HG03064 (cell line): ENCODE measurements around the gene SAP25.
"Not testable (repeated sequence)": the region's sequence is repeated elsewhere in the genome, so short reads cannot be mapped to it uniquely, and the experiment has no call there.

Experiments used
- ATAC-seq: cut with Tn5 transposase; IDR thresholded peaks from one replicate; pipeline ENCODE4 v1.9.1; 2021; ENCODE audit warnings: low read depth; ENCODE audit not compliant: unreplicated experiment

Gene SAP25

GRCh38 chr7:100563100-100563564 lies 10.6 kb downstream of the SAP25 start:
- ATAC-seq, result no peak

- no peak for ATAC-seq
These were observed 11.3 kb downstream of the SAP25 start for GRCh38 chr7:100562195-100563099.

- no peak for ATAC-seq
These were observed 12.1 kb downstream of the SAP25 start for GRCh38 chr7:100561491-100562194.

- no peak for ATAC-seq
These were observed 14.6 kb downstream of the SAP25 start for GRCh38 chr7:100559127-100559526.

GRCh38 chr7:100556541-100556940 lies 17.2 kb downstream of the SAP25 start:
- ATAC-seq, result no peak

- no peak for ATAC-seq
These were observed 18.0 kb downstream of the SAP25 start for GRCh38 chr7:100555701-100556100.

GRCh38 chr7:100553032-100553431 lies 20.7 kb downstream of the SAP25 start:
- ATAC-seq, result no peak

- ATAC-seq, result no peak
These were observed 21.2 kb downstream of the SAP25 start for GRCh38 chr7:100552532-100552931.

GRCh38 chr7:100548446-100548845 lies 25.3 kb downstream of the SAP25 start:
- not testable (repeated sequence) for ATAC-seq

- ATAC-seq, result no peak
These were observed 25.8 kb downstream of the SAP25 start for GRCh38 chr7:100547872-100548271.

GRCh38 chr7:100546926-100547800 lies 26.5 kb downstream of the SAP25 start:
- ATAC-seq, result no peak

GRCh38 chr7:100546129-100546925 lies 27.4 kb downstream of the SAP25 start:
- ATAC-seq, result no peak

- ATAC-seq, result peak; percentile 45
These were observed 28.2 kb downstream of the SAP25 start for GRCh38 chr7:100545360-100546128.

GRCh38 chr7:100544967-100545359 lies 28.7 kb downstream of the SAP25 start:
- ATAC-seq, result no peak

GRCh38 chr7:100544386-100544785 lies 29.3 kb downstream of the SAP25 start:
- ATAC-seq, result no peak

- ATAC-seq, result no peak
These were observed 30.1 kb downstream of the SAP25 start for GRCh38 chr7:100543586-100543985.

GRCh38 chr7:100541309-100541708 lies 32.4 kb downstream of the SAP25 start:
- ATAC-seq, result not testable (repeated sequence)

GRCh38 chr7:100540073-100540723 lies 33.5 kb downstream of the SAP25 start:
- ATAC-seq, result no peak
